GM18951 (cell line): ENCODE data around the gene GRP.

Experiments used
- POLR2A ChIP-seq: IDR thresholded peaks from 4 replicates; pipeline ENCODE4 v1.6.1; 2011; ENCODE audit warnings: mild to moderate bottlenecking; ENCODE audit not compliant: insufficient read length, insufficient read depth; ENCODE audit errors: extremely low read depth
- in situ Hi-C: fragments of 300-500 bp; cut with MboI; formaldehyde crosslinking; loops from one replicate; pipeline ENCODE4 v1.12.0; 2022; ENCODE audit warnings: low sequenced_read_pairs, mixed read lengths, inconsistent platforms; ENCODE audit not compliant: unreplicated experiment

The GRP gene

GRCh38 chr18:59219672-59220163 is at the start of gene GRP:
TSS of gene GRP (plus strand) at chr18:59220158. CDS start at chr18:59220266, 108 bp downstream.
- TF ChIP-seq POLR2A, result no peak
- in situ Hi-C loops, result no loop called here

- in situ Hi-C loops, result no loop called here
- TF ChIP-seq POLR2A, result no peak
Measured at GRCh38 chr18:59172664-59173249, 47.2 kb upstream of the GRP start.

DNA sequence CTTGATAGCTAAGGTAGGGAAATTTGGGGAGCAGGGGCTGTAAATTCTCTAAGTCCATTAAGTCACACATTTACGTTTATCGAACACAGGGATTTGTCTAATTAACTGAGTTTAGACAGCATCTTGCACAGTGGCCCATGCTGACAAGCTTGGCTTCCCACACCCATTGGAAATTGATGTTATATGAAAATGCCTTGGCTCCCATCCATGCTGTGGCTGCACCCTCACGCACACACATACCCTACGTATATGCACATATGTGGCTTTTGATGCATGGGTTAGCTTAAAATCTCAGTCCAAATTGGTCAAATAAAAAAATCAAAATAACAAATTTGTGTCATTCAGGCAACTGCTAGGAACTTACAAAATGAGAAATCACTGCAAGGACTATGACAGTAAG is 42.5 kb upstream of the GRP start:
- in situ Hi-C loops, result no loop called here

DNA sequence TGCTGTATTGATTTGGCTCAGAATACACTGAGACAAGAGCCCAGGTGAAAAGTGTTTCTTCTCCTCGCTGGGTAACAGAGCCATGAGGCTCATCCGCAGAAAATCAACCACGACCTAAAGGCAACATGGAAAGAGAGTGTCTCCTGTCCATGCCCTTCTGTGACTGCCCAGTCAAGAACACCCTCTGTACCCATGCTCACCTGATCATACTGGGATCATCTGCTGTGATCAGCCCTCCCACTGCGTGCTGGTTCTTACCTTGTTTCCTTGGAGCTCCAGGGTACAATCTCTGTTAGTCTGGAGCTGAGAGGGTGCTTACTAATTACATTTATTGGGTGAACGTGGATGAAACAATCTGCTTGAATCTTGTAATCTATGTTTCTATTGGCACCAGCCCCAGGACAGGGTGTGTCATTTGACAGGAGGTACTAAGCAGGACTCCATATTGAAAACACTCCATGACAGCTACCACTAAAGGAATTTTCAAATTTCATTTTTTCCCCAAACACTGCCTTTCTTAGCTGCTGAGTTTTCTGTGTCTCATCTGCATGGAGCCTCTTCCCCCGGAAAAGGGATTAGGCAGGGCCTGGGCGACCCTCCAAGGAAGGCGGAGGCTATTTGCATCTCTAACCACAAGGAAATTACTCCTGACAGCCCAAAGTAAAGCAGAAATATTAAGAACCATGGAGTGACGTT is 39.7 kb upstream of the GRP start:
- in situ Hi-C loops, result no loop called here

More for the DNA sequence above, 42.5 kb upstream of the GRP start:
- no peak for TF ChIP-seq POLR2A

GRCh38 chr18:59182673-59183072 is 37.3 kb upstream of the GRP start:
- in situ Hi-C loops, result no loop called here
- TF ChIP-seq POLR2A, result no peak

More for the DNA sequence above, 39.7 kb upstream of the GRP start:
- TF ChIP-seq POLR2A, result no peak

DNA sequence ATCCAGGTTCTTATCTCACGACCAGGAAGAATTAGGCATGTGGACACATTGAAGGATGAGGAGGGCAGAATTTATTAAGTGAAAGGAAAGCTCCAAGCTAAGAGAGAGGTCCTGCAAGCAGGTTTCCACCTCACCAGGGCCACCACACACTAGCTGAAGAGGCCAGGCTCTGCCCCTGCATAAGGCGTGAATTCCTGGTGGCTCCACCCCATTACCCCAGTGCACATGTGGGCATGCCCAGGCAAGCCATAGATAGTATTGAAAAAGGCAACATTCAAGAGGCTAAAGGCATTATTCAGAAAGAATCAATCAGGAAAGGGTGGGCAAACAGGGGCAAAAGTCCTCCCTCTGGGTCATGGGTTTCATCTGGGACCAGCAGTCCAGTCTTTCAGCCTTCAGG is 30.9 kb upstream of the GRP start:
- in situ Hi-C loops, result no loop called here
- no peak for TF ChIP-seq POLR2A

DNA sequence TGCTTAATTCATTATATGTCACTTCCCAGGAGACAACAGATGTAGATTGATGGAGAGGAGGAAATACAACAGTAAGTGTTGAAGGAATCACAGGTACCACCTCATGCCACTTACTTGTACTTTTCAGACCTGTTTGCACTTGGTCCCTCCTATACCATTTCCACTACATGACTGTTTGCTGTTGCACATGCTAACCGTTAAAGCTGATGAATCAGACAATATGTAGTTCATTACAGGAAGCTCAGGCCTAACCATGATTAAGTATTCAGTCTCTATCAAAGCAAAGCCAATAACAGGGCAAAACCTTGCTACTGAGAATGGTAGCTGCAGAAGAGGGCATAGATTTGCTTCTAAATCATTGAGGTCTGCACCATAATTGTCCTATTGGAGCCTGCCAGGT is 30.2 kb upstream of the GRP start:
- TF ChIP-seq POLR2A, result no peak
- in situ Hi-C loops, result no loop called here

- no peak for TF ChIP-seq POLR2A
- in situ Hi-C loops, result no loop called here
Measured at GRCh38 chr18:59196161-59196725, 23.7 kb upstream of the GRP start.

- in situ Hi-C loops, result no loop called here
- TF ChIP-seq POLR2A, result no peak
Measured at GRCh38 chr18:59197636-59198035, 22.3 kb upstream of the GRP start.

- in situ Hi-C loops, result no loop called here
- no peak for TF ChIP-seq POLR2A
Measured at GRCh38 chr18:59198215-59198614, 21.7 kb upstream of the GRP start.

DNA sequence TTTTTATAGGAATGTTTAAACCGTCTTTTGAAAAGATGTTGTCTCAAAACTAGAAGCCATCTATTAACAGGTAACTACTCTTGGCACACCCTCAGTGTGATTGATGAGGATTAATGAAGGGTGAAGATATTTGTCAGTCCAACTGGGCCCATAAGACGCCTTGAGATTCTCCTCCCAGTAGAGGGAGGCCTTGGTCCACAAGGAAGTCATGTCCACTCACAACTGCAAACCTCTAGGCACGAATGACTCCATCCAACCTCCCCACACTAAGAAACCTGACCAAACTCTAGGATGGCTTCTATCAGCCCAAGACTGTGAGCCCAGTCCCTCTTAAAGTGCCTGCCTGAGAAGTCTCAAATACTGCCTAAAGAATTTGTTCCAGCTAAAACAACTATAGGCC is 19.2 kb upstream of the GRP start:
- no peak for TF ChIP-seq POLR2A
- in situ Hi-C loops, result no loop called here

DNA sequence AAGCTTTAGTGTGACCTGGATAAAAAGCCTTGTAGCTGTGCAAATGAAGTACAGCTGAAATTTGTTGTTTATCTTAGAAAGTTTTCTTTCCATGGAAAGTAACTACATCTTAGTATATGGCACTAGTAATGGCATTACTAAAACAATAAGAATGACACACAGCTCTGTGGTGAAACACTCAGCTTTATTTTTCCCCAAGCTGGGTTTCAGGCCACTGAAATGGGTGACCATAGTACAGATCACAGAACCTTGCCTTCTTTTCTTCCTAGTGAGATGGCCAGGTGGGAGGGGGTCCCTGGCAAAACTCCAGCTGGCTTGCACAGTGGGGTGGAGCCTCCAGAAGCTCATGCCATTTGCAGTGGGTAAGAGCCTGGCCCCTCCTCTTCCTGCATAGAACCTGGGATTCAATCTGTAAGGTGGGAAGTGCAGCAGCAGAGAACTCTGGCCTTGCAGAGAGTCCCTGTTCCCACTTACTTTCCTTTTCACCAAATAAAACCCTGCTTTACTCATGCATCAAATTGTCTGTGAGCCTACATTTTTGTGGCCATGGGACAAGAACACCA is 17.6 kb upstream of the GRP start:
- TF ChIP-seq POLR2A, result no peak
- in situ Hi-C loops, result no loop called here

- in situ Hi-C loops, result no loop called here
Measured at GRCh38 chr18:59207506-59207905, 12.5 kb upstream of the GRP start.

More at GRCh38 chr18:59207506-59207905, 12.5 kb upstream of the GRP start:
- no peak for TF ChIP-seq POLR2A
